CD4-positive, alpha-beta T cell (primary cell): ENCODE measurements around the gene ADGRG6. TPM values are rescaled to one million over a fixed set of nuclear protein-coding genes. Genes with fewer than 3 reads are reported as not detected.

Source experiments
- ATAC-seq: fragments of 200-7000 bp; cut with Tn5 transposase; one replicate; pipeline ENCODE4 v1.10.0; 2022; ENCODE audit warnings: mild to moderate bottlenecking; ENCODE audit not compliant: poor library complexity
- CTCF ChIA-PET: fragments of 350-600 bp; sonication (Branson Sonifier 250); formaldehyde crosslinking; loops from one replicate; lab custom pipeline; 2021; ENCODE audit warnings: antibody characterized with exemption, inconsistent platforms; lab: Charles Lee
- POLR2A ChIA-PET: fragments of 350-600 bp; sonication (Branson Sonifier 250); formaldehyde crosslinking; loops from one replicate; lab custom pipeline; 2021; ENCODE audit warnings: antibody characterized with exemption, inconsistent platforms; lab: Charles Lee
- DNase-seq, 14 experiments: peaks; one replicate each; pipeline ENCODE4 v3.0.0-alpha.2; 2013 to 2020; ENCODE audit warnings: mixed read lengths in 2 of 14
- H3K27ac ChIP-seq, 2 donors: one replicate each; pipeline versions ENCODE4 v1.5.1 to v1.7.0; 2013; ENCODE audit warnings: low read length in 2 of 2, low read depth in 1 of 2, mild to moderate bottlenecking in 1 of 2
- H3K27me3 ChIP-seq, 2 experiments: 1 replicate in 1 of 2; 2 replicates in 1 of 2; pipeline versions ENCODE4 v1.6.1 to v1.7.0; 2013; ENCODE audit warnings: low read length in 2 of 2, control low read depth in 1 of 2, mild to moderate bottlenecking in 1 of 2, moderate library complexity in 1 of 2; ENCODE audit not compliant: insufficient read depth in 2 of 2, control insufficient read depth in 1 of 2
- H3K36me3 ChIP-seq: one replicate; pipeline ENCODE4 v1.6.1; 2013; ENCODE audit warnings: low read length, control low read depth; ENCODE audit not compliant: insufficient read depth
- H3K4me1 ChIP-seq: one replicate; pipeline ENCODE4 v1.6.1; 2013; ENCODE audit warnings: low read length, control low read depth; ENCODE audit not compliant: insufficient read depth
- H3K4me3 ChIP-seq: one replicate; pipeline ENCODE4 v1.5.1; 2013; ENCODE audit warnings: mild to moderate bottlenecking, low read length, moderate library complexity
- H3K9me3 ChIP-seq, 2 experiments: 1 replicate in 1 of 2; 2 replicates in 1 of 2; pipeline versions ENCODE4 v1.6.1 to v1.7.0; 2013; ENCODE audit warnings: low read length in 2 of 2, mild to moderate bottlenecking in 2 of 2, control low read depth in 1 of 2, moderate library complexity in 1 of 2; ENCODE audit not compliant: control insufficient read depth in 1 of 2, insufficient read depth in 1 of 2
- H3K27ac Mint-ChIP-seq: one replicate; pipeline ENCODE4 v1.8.0; 2020; ENCODE audit warnings: mixed read lengths
- H3K27me3 Mint-ChIP-seq: one replicate; pipeline ENCODE4 v1.8.0; 2021; ENCODE audit warnings: mixed read lengths
- H3K36me3 Mint-ChIP-seq: one replicate; pipeline ENCODE4 v1.8.0; 2021; ENCODE audit warnings: low read depth, mixed read lengths
- H3K4me1 Mint-ChIP-seq: one replicate; pipeline ENCODE4 v1.8.0; 2021; ENCODE audit warnings: low read depth, mixed read lengths
- H3K4me3 Mint-ChIP-seq: one replicate; pipeline ENCODE4 v1.8.0; 2020; ENCODE audit warnings: mild to moderate bottlenecking, mixed read lengths
- H3K9me3 Mint-ChIP-seq: one replicate; pipeline ENCODE4 v1.8.0; 2020; ENCODE audit warnings: mixed read lengths
- intact Hi-C, 2 experiments: fragments of 100-400 bp; cut with DNase I in 1 of 2; cut with micrococcal nuclease in 1 of 2; formaldehyde crosslinking; loops; one replicate each; pipeline versions ENCODE4 v1.15.1 to v1.9.0; 2023 to 2025; cut with DNase I, micrococcal nuclease
- total RNA-seq, 174 experiments: library from RNA in 2 of 174; stranded (reverse) in 2 of 174; gene quantifications; one replicate each; pipeline ENCODE4 v1.2.3 and lab custom pipeline; 2021 to 2026
- TF ChIP-seq, protein P1 (sequence below): fragments of 200-600 bp; IDR thresholded peaks from one replicate; pipeline ENCODE4 v1.8.0; 2022; ENCODE audit warnings: antibody characterized with exemption, mild to moderate bottlenecking

The ADGRG6 gene
- total RNA-seq, 2 experiments from 2014 or later: 0.31 to 0.63 TPM

GRCh38 chr6:142322066-142322465, 20.3 kb downstream of the ADGRG6 start:
- Mint-ChIP-seq H3K9me3 (no peaks in the 10 kb centered on the region), H3K4me3 (no peak overlapping the region), H3K36me3 (no peaks in the 10 kb centered on the region), H3K4me1 (no peaks in the 10 kb centered on the region), H3K27me3 (peaks cover 5% of the 10 kb centered on the region), H3K27ac (no peak overlapping the region)
- Histone ChIP-seq H3K27ac (no peak overlapping the region), H3K36me3 (no peaks in the 10 kb centered on the region), H3K9me3 (no peaks in the 10 kb centered on the region), H3K4me1 (no peaks in the 10 kb centered on the region), H3K27me3 (no peaks in the 10 kb centered on the region), H3K4me3 (no peak overlapping the region)
- POLR2A ChIA-PET: interaction anchor here (1.2 kb wide), 1 partner anchor 9 kb away, joined by 5 read pairs; no protein-coding TSS in a partner anchor
- TF ChIP-seq, protein P1, sequence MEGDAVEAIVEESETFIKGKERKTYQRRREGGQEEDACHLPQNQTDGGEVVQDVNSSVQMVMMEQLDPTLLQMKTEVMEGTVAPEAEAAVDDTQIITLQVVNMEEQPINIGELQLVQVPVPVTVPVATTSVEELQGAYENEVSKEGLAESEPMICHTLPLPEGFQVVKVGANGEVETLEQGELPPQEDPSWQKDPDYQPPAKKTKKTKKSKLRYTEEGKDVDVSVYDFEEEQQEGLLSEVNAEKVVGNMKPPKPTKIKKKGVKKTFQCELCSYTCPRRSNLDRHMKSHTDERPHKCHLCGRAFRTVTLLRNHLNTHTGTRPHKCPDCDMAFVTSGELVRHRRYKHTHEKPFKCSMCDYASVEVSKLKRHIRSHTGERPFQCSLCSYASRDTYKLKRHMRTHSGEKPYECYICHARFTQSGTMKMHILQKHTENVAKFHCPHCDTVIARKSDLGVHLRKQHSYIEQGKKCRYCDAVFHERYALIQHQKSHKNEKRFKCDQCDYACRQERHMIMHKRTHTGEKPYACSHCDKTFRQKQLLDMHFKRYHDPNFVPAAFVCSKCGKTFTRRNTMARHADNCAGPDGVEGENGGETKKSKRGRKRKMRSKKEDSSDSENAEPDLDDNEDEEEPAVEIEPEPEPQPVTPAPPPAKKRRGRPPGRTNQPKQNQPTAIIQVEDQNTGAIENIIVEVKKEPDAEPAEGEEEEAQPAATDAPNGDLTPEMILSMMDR: no peak
- intact Hi-C loops: no loop called here
- CTCF ChIA-PET: no interaction called here
- no peak for DNase-seq
- no peak for ATAC-seq

- H3K27me3 ChIP-seq: no peaks in the 10 kb centered on the region
- H3K27ac ChIP-seq: no peak overlapping the region
- intact Hi-C loops: no loop called here
- no peak for ATAC-seq
- Mint-ChIP-seq H3K4me1 (no peaks in the 10 kb centered on the region), H3K9me3 (no peaks in the 10 kb centered on the region), H3K36me3 (no peaks in the 10 kb centered on the region), H3K27ac (no peak overlapping the region), H3K4me3 (no peak overlapping the region), H3K27me3 (peaks cover 5% of the 10 kb centered on the region)
- no peaks in the 10 kb centered on the region for H3K4me1 ChIP-seq
- no peaks in the 10 kb centered on the region for H3K9me3 ChIP-seq
- TF ChIP-seq, protein P1: no peak
- H3K36me3 ChIP-seq: no peaks in the 10 kb centered on the region
- no peak for DNase-seq
- no peak overlapping the region for H3K4me3 ChIP-seq
- ChIA-PET POLR2A (interaction anchor here (1.2 kb wide), 1 partner anchor 9 kb away, joined by 5 read pairs; no protein-coding TSS in a partner anchor), CTCF (no interaction called here)
These were observed 20.8 kb downstream of the ADGRG6 start for GRCh38 chr6:142322504-142323198.

- DNase-seq (no peak), ATAC-seq (no peak)
- TF ChIP-seq, protein P1: no peak
- H3K27me3 Mint-ChIP-seq: peaks cover 5% of the 10 kb centered on the region
- H3K4me1 ChIP-seq: no peaks in the 10 kb centered on the region
- no peaks in the 10 kb centered on the region for H3K9me3 ChIP-seq
- no peak overlapping the region for H3K4me3 Mint-ChIP-seq
- H3K36me3 ChIP-seq: no peaks in the 10 kb centered on the region
- H3K4me1 Mint-ChIP-seq: no peaks in the 10 kb centered on the region
- ChIA-PET POLR2A (interaction anchor here (1.2 kb wide), 1 partner anchor 8 kb away, joined by 5 read pairs; no protein-coding TSS in a partner anchor), CTCF (no interaction called here)
- no peaks in the 10 kb centered on the region for H3K9me3 Mint-ChIP-seq
- no peak overlapping the region for H3K4me3 ChIP-seq
- intact Hi-C loops: no loop called here
- no peak overlapping the region for H3K27ac Mint-ChIP-seq
- no peaks in the 10 kb centered on the region for H3K27me3 ChIP-seq
- no peaks in the 10 kb centered on the region for H3K36me3 Mint-ChIP-seq
- H3K27ac ChIP-seq: no peak overlapping the region
These were observed 21.6 kb downstream of the ADGRG6 start for GRCh38 chr6:142323377-142323776.
